ENCODE measurements around the gene RBBP4. TPM values are rescaled to one million over a fixed set of nuclear protein-coding genes. Genes with fewer than 3 reads are reported as not detected.

Gene RBBP4
- total and polyA plus RNA-seq, 2 of the 8 experiments (the other 6 are each of a cell fraction or from before 2014, with no cell fraction given): 147 to 397 TPM

GRCh38 chr1:32703479-32704291, 52.7 kb downstream of the RBBP4 start:
- H3K9me3 ChIP-seq (ENCODE audit: insufficient read depth in 2 of 2, low read depth in 1 of 2, low read length in 1 of 2): no peaks in the 10 kb centered on the region
- no peaks in the 10 kb centered on the region for H3K79me1 ChIP-seq (ENCODE audit: low read depth, low read length)
- no peak overlapping the region for H3K56ac ChIP-seq (replicated peaks; ENCODE audit: insufficient read length, low read depth, low read length)
- no peak overlapping the region for H4K91ac ChIP-seq (replicated peaks; ENCODE audit: insufficient read length, low read length)
- no peak overlapping the region for H4K5ac ChIP-seq (ENCODE audit: insufficient read length, low read depth, low read length)
- peaks cover 5 to 35% (median 29%) of the 10 kb centered on the region in 4 experiments for H3K27me3 ChIP-seq (replicated peaks in 1 of 4; ENCODE audit: control insufficient read depth in 3 of 4, extremely low read depth in 1 of 4, insufficient read depth in 3 of 4, low read length in 3 of 4)
- peak overlapping the region; percentile 57; the same call in 1 of the 2 replicates for H4K8ac ChIP-seq (ENCODE audit: extremely low read depth, insufficient read depth, low read length)
- peak overlapping the region; percentile 72; the same call in 1 of the 2 replicates for H2AK5ac ChIP-seq (ENCODE audit: low read depth, low read length)
- ChIA-PET CTCF (ENCODE audit: partially characterized antibody) (interaction anchor here (1.2 to 6.6 kb wide), 6 partner anchors 9 to 69 kb away, joined by 3 to 68 read pairs (median 4); no protein-coding TSS in a partner anchor), POLR2A (ENCODE audit: partially characterized antibody) (interaction anchor here (1.0 to 7.4 kb wide), 6 partner anchors 16 to 71 kb away, joined by 3 to 53 read pairs (median 4); partner anchors contain the start of gene RBBP4)
- peak overlapping the region in 2 of 4 experiments; percentile 19 to 32; a peak in 3 of 7 replicates for H3K9ac ChIP-seq (replicated peaks in 1 of 4; ENCODE audit: extremely low read depth in 1 of 4, low read depth in 3 of 4, low read length in 3 of 4)
- H2BK5ac ChIP-seq (ENCODE audit: low read depth, low read length): no peak overlapping the region
- peak overlapping the region; percentile 55; the same call in 1 of the 2 replicates for H2BK15ac ChIP-seq (ENCODE audit: low read length)
- 67% methylated on average over 18 of the region's 18 CpGs; no CpG with 5 or more reads in 1 of the 2 experiments for WGBS, 2 experiments (ENCODE audit: extremely low coverage in 1 of 2, insufficient coverage in 1 of 2, insufficient read length in 1 of 2, insufficient replicate concordance in 2 of 2, low coverage in 1 of 2, low lambda C conversion rate in 2 of 2, missing lambda C conversion rate in 1 of 2)
- peak overlapping the region; percentile 78 to 98 for H3K4me2 ChIP-seq (ENCODE audit: insufficient read depth in 1 of 2, low read depth in 2 of 2, low read length in 2 of 2)
- peaks cover 9% of the 10 kb centered on the region; the same call in 1 of the 2 replicates for H3K23me2 ChIP-seq (ENCODE audit: low read depth, low read length)
- no peak overlapping the region for H3K14ac ChIP-seq (ENCODE audit: insufficient read length)
- no peaks in the 10 kb centered on the region for H3K79me2 ChIP-seq (ENCODE audit: control insufficient read depth in 1 of 2, insufficient read depth in 2 of 2, low read length in 2 of 2)
- peak overlapping the region in 2 of 4 experiments; percentile 29 to 69; a peak in 4 of 8 replicates for H3K4me3 ChIP-seq (ENCODE audit: extremely low read depth in 1 of 4, insufficient read depth in 2 of 4, low read depth in 3 of 4, low read length in 4 of 4)
- H3K18ac ChIP-seq (ENCODE audit: extremely low read depth, low read length): peak overlapping the region; percentile 60
- no peak for FAIRE-seq
- no peak overlapping the region for H3K4ac ChIP-seq (replicated peaks; ENCODE audit: insufficient read length, low read depth, low read length)
- no peak overlapping the region for H2AFZ ChIP-seq (ENCODE audit: low read length)
- no peak for DNase-seq (ENCODE audit: low read depth in 1 of 2, low spot score in 2 of 2)
- H4K20me1 ChIP-seq (replicated peaks in 1 of 2; ENCODE audit: control insufficient read depth in 1 of 2, insufficient read depth in 2 of 2, low read length in 2 of 2): no peaks in the 10 kb centered on the region
- H3K36me3 ChIP-seq (ENCODE audit: control insufficient read depth in 2 of 4, insufficient read depth in 4 of 4, low read length in 3 of 4): no peaks in the 10 kb centered on the region
- no peak overlapping the region for H2BK120ac ChIP-seq (replicated peaks; ENCODE audit: low read depth, low read length)
- H3K27ac ChIP-seq (ENCODE audit: low read depth, low read length): no peak overlapping the region
- peak overlapping the region; percentile 82; the same call in 1 of the 2 replicates for H2BK20ac ChIP-seq (ENCODE audit: low read length)
- no peak overlapping the region for H3K23ac ChIP-seq (ENCODE audit: insufficient read length)
- peak overlapping the region; percentile 80; the same call in 1 of the 2 replicates for H2BK12ac ChIP-seq (ENCODE audit: low read depth, low read length)
- peaks cover 0 to 15% (median 6%) of the 10 kb centered on the region in 4 experiments; a peak in 6 of 7 replicates for H3K4me1 ChIP-seq (replicated peaks in 1 of 4; ENCODE audit: control insufficient read depth in 3 of 4, insufficient read depth in 4 of 4, low read length in 3 of 4)
- TF ChIP-seq CHD2 (IDR thresholded peaks at IDR 0.05; ENCODE audit: low read length) (no peak), TCF12 (IDR thresholded peaks at IDR 0.05; ENCODE audit: low read depth, low read length) (no peak), MAX (IDR thresholded peaks at IDR 0.05) (no peak)
- TF ChIP-seq, protein P1, sequence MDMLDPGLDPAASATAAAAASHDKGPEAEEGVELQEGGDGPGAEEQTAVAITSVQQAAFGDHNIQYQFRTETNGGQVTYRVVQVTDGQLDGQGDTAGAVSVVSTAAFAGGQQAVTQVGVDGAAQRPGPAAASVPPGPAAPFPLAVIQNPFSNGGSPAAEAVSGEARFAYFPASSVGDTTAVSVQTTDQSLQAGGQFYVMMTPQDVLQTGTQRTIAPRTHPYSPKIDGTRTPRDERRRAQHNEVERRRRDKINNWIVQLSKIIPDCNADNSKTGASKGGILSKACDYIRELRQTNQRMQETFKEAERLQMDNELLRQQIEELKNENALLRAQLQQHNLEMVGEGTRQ (IDR thresholded peaks at IDR 0.05; ENCODE audit: low read length): no peak
